H1 (cell line): ENCODE measurements around the gene RALA. TPM values are rescaled to one million over a fixed set of nuclear protein-coding genes. Genes with fewer than 3 reads are reported as not detected.

ENCODE experiments used
- CTCF ChIA-PET: fragments of 300-600 bp; sonication (Branson Sonifier 250); formaldehyde crosslinking; loops from one replicate; lab custom pipeline; 2021; ENCODE audit not compliant: partially characterized antibody; lab: Charles Lee
- POLR2A ChIA-PET: fragments of 300-600 bp; sonication (Branson Sonifier 250); formaldehyde crosslinking; loops from one replicate; lab custom pipeline; 2021; ENCODE audit warnings: inconsistent platforms; ENCODE audit not compliant: partially characterized antibody; lab: Charles Lee
- DNase-seq, 2 experiments: peaks; one replicate each; pipeline versions ENCODE4 v3.0.0 to v3.0.0-alpha.2; 2010 to 2022; ENCODE audit warnings: low spot score in 2 of 2, low read depth in 1 of 2, mixed read lengths in 1 of 2
- FAIRE-seq: peaks from 2 replicates; lab custom pipeline; 2011; peaks lifted over from hg19 to GRCh38; lab: Jason Lieb, UNC
- H2AFZ ChIP-seq: 2 replicates; pipeline ENCODE4 v1.8.1; 2012; ENCODE audit warnings: low read length, inconsistent platforms
- H2AK5ac ChIP-seq: 2 replicates; pipeline ENCODE4 v1.6.1; 2013; ENCODE audit warnings: low read depth, low read length
- H2BK120ac ChIP-seq: replicated peaks from 2 replicates; pipeline ENCODE3; 2013; ENCODE audit warnings: low read depth, low read length, inconsistent platforms
- H2BK12ac ChIP-seq: 2 replicates; pipeline ENCODE4 v1.6.1; 2013; ENCODE audit warnings: low read depth, low read length
- H2BK15ac ChIP-seq: 2 replicates; pipeline ENCODE4 v1.6.1; 2013; ENCODE audit warnings: low read length
- H2BK20ac ChIP-seq: 2 replicates; pipeline ENCODE4 v1.6.1; 2013; ENCODE audit warnings: low read length
- H2BK5ac ChIP-seq: 2 replicates; pipeline ENCODE4 v1.6.1; 2013; ENCODE audit warnings: low read depth, low read length
- H3K14ac ChIP-seq: 2 replicates; pipeline ENCODE4 v1.6.1; 2013; ENCODE audit warnings: inconsistent platforms; ENCODE audit not compliant: insufficient read length
- H3K18ac ChIP-seq: 2 replicates; pipeline ENCODE4 v1.6.1; 2013; ENCODE audit warnings: low read length; ENCODE audit errors: extremely low read depth
- H3K23ac ChIP-seq: 2 replicates; pipeline ENCODE4 v1.6.1; 2013; ENCODE audit warnings: inconsistent platforms; ENCODE audit not compliant: insufficient read length
- H3K23me2 ChIP-seq: 2 replicates; pipeline ENCODE4 v1.6.1; 2013; ENCODE audit warnings: low read depth, low read length
- H3K27ac ChIP-seq: 2 replicates; pipeline ENCODE4 v1.6.1; 2011; ENCODE audit warnings: low read depth, low read length, inconsistent platforms
- H3K27me3 ChIP-seq, 4 experiments: replicated peaks in 1 of 4; 1 replicate in 1 of 4; 2 replicates in 3 of 4; pipeline versions ENCODE4 v1.6.1 to v1.8.1; 2011 to 2013; ENCODE audit warnings: low read length in 3 of 4, mild to moderate bottlenecking in 3 of 4, inconsistent platforms in 2 of 4, mixed read lengths in 2 of 4, moderate library complexity in 1 of 4; ENCODE audit not compliant: control insufficient read depth in 3 of 4, insufficient read depth in 3 of 4; ENCODE audit errors: extremely low read depth in 1 of 4
- H3K36me3 ChIP-seq, 4 experiments: 2 replicates each; pipeline versions ENCODE4 v1.6.1 to v1.8.1; 2011 to 2013; ENCODE audit warnings: mild to moderate bottlenecking in 4 of 4, low read length in 3 of 4, moderate library complexity in 2 of 4, control low read depth in 1 of 4, inconsistent platforms in 1 of 4; ENCODE audit not compliant: insufficient read depth in 4 of 4, control insufficient read depth in 2 of 4
- H3K4ac ChIP-seq: replicated peaks from 2 replicates; pipeline ENCODE3; 2013; ENCODE audit warnings: low read length, low read depth, mixed read lengths, inconsistent platforms; ENCODE audit not compliant: insufficient read length
- H3K4me1 ChIP-seq, 4 experiments: replicated peaks in 1 of 4; 1 replicate in 1 of 4; 2 replicates in 3 of 4; pipeline versions ENCODE4 v1.6.1 to v1.8.1; 2011 to 2013; ENCODE audit warnings: low read length in 3 of 4, inconsistent platforms in 2 of 4, mixed read lengths in 1 of 4; ENCODE audit not compliant: insufficient read depth in 4 of 4, control insufficient read depth in 3 of 4
- H3K4me2 ChIP-seq, 2 experiments: 2 replicates each; pipeline versions ENCODE4 v1.6.1 to v1.8.1; 2011 to 2013; ENCODE audit warnings: low read depth in 2 of 2, low read length in 2 of 2, control low read depth in 1 of 2, inconsistent platforms in 1 of 2, mild to moderate bottlenecking in 1 of 2; ENCODE audit not compliant: insufficient read depth in 1 of 2
- H3K4me3 ChIP-seq, 4 experiments: fragments of 200-600, 300-600 bp in 1 of 4; sonication (generic), shearing (Covaris generic), sonication (Bioruptor Twin) in 1 of 4; 2 replicates each; pipeline versions ENCODE4 v1.5.1 to v1.8.1; 2011 to 2016; ENCODE audit warnings: low read length in 4 of 4, low read depth in 3 of 4, control low read depth in 2 of 4, inconsistent platforms in 2 of 4, mild to moderate bottlenecking in 2 of 4, mixed read lengths in 1 of 4, moderate library complexity in 1 of 4; ENCODE audit not compliant: insufficient read depth in 2 of 4; ENCODE audit errors: extremely low read depth in 1 of 4
- H3K56ac ChIP-seq: replicated peaks from 2 replicates; pipeline ENCODE3; 2013; ENCODE audit warnings: low read depth, mild to moderate bottlenecking, mixed read lengths, low read length, inconsistent platforms; ENCODE audit not compliant: insufficient read length
- H3K79me1 ChIP-seq: 2 replicates; pipeline ENCODE4 v1.6.1; 2013; ENCODE audit warnings: low read depth, low read length, control low read depth
- H3K79me2 ChIP-seq, 2 experiments: 2 replicates each; pipeline versions ENCODE4 v1.6.1 to v1.8.1; 2012 to 2013; ENCODE audit warnings: low read length in 2 of 2, mild to moderate bottlenecking in 2 of 2, inconsistent platforms in 1 of 2; ENCODE audit not compliant: insufficient read depth in 2 of 2, control insufficient read depth in 1 of 2
- H3K9ac ChIP-seq, 4 experiments: replicated peaks in 1 of 4; 1 replicate in 1 of 4; 2 replicates in 3 of 4; pipeline versions ENCODE4 v1.6.1 to v1.8.1; 2011 to 2013; ENCODE audit warnings: low read depth in 3 of 4, low read length in 3 of 4, control low read depth in 2 of 4, mild to moderate bottlenecking in 2 of 4, moderate library complexity in 2 of 4, inconsistent platforms in 1 of 4; ENCODE audit errors: extremely low read depth in 1 of 4
- H3K9me3 ChIP-seq, 2 experiments: 2 replicates each; pipeline versions ENCODE4 v1.6.1 to v1.8.1; 2012 to 2013; ENCODE audit warnings: mild to moderate bottlenecking in 2 of 2, moderate library complexity in 2 of 2, control low read depth in 1 of 2, inconsistent platforms in 1 of 2, low read depth in 1 of 2, low read length in 1 of 2, mixed read lengths in 1 of 2; ENCODE audit not compliant: insufficient read depth in 2 of 2
- H4K20me1 ChIP-seq, 2 experiments: replicated peaks in 1 of 2; 2 replicates each; pipeline versions ENCODE3 to v1.8.1; 2011 to 2013; ENCODE audit warnings: inconsistent platforms in 2 of 2, low read length in 2 of 2, mild to moderate bottlenecking in 1 of 2; ENCODE audit not compliant: insufficient read depth in 2 of 2, control insufficient read depth in 1 of 2
- H4K5ac ChIP-seq: 2 replicates; pipeline ENCODE4 v1.6.1; 2013; ENCODE audit warnings: low read length, low read depth, mixed read lengths, inconsistent platforms; ENCODE audit not compliant: insufficient read length
- H4K8ac ChIP-seq: 2 replicates; pipeline ENCODE4 v1.8.0; 2013; ENCODE audit warnings: mild to moderate bottlenecking, moderate library complexity, low read length, inconsistent platforms; ENCODE audit not compliant: insufficient read depth; ENCODE audit errors: extremely low read depth
- H4K91ac ChIP-seq: replicated peaks from 2 replicates; pipeline ENCODE3; 2013; ENCODE audit warnings: low read length, mixed read lengths, inconsistent platforms; ENCODE audit not compliant: insufficient read length
- CBX8 ChIP-seq: fragments of 300-800, 300-1000 bp; sonication (generic); IDR thresholded peaks from 2 replicates; pipeline ENCODE4 v1.7.1; 2016; ENCODE audit warnings: low read depth, low read length, borderline replicate concordance
- E2F6 ChIP-seq: IDR thresholded peaks from 2 replicates; pipeline ENCODE4 v1.6.1; 2012; ENCODE audit warnings: inconsistent platforms
- FOSL1 ChIP-seq: IDR thresholded peaks from 2 replicates; pipeline ENCODE4 v1.6.1; 2011; ENCODE audit warnings: mild to moderate bottlenecking, low read depth, low read length, moderate library complexity; ENCODE audit not compliant: insufficient read depth
- KDM5A ChIP-seq: fragments of 200-600 bp; IDR thresholded peaks from 2 replicates; pipeline ENCODE4 v1.7.1; 2012; ENCODE audit warnings: mild to moderate bottlenecking, low read length, inconsistent platforms, mixed read lengths
- PHF8 ChIP-seq: fragments of 200-600 bp; sonication (generic); conservative IDR thresholded peaks from 2 replicates; pipeline ENCODE4 v1.7.1; 2012; ENCODE audit warnings: low read depth, mild to moderate bottlenecking, inconsistent platforms, low read length, moderate library complexity
- RFX5 ChIP-seq: IDR thresholded peaks from 2 replicates; pipeline ENCODE4 v1.6.1; 2011; ENCODE audit warnings: low read depth, low read length, improper control_type of control experiment, borderline replicate concordance
- SAP30 ChIP-seq: fragments of 300-600 bp; sonication (generic); IDR thresholded peaks from 2 replicates; pipeline ENCODE4 v1.7.1; 2012; ENCODE audit warnings: low read length, moderate library complexity, mild to moderate bottlenecking, inconsistent platforms; ENCODE audit not compliant: insufficient read depth, insufficient replicate concordance
- SUZ12 ChIP-seq: fragments of 200-600 bp; sonication (generic); IDR thresholded peaks from 2 replicates; pipeline ENCODE4 v1.6.1; 2012; ENCODE audit warnings: mild to moderate bottlenecking, inconsistent platforms, low read length, moderate library complexity, mixed read lengths
- WGBS, 2 experiments: shearing (Covaris generic) in 1 of 2; methylation state at CpG; one replicate each; pipeline versions ENCODE4 v1.1.6 to v1.1.7; 2013 to 2015; ENCODE audit warnings: low lambda C conversion rate in 2 of 2, mixed read lengths in 2 of 2, inconsistent platforms in 1 of 2, low coverage in 1 of 2, missing lambda C conversion rate in 1 of 2; ENCODE audit not compliant: insufficient replicate concordance in 2 of 2, insufficient coverage in 1 of 2, insufficient read length in 1 of 2; ENCODE audit errors: extremely low coverage in 1 of 2, missing lambda C conversion rate in 1 of 2; 5-methylcytosine and 5-hydroxymethylcytosine counted together
- polyA plus RNA-seq, 7 experiments: library from polyadenylated mRNA; depleted of rRNA in 3 of 7; stranded (reverse) in 5 of 7; unstranded in 2 of 7; fragments of >200 nt in 5 of 7; fragments of 200-250 nt in 2 of 7; gene quantifications; 1 replicate in 5 of 7; 2 replicates in 1 of 7; 4 replicates in 1 of 7; pipeline versions ENCODE4 v1.2.1 to v1.2.3, GENCODE V29; 2011 to 2013; ENCODE audit warnings: missing spikeins in 2 of 7, mixed read lengths in 2 of 7
- total RNA-seq: library from RNA; stranded (reverse); fragmentation: NEBNext Ultra II Directional; extraction: Animal tissue kit (Norgen Biotek cat#: 25700); gene quantifications from 2 replicates; pipeline ENCODE4 v1.2.1, GENCODE V29; 2021
- TF ChIP-seq, protein P1 (sequence below): IDR thresholded peaks from 2 replicates; pipeline ENCODE4 v1.6.1; 2012; ENCODE audit warnings: low read length, inconsistent platforms

RALA gene
- total and polyA plus RNA-seq, 2 of the 8 experiments (the other 6 are each of a cell fraction or from before 2014, with no cell fraction given) = 24.1 to 72.8 TPM

DNA sequence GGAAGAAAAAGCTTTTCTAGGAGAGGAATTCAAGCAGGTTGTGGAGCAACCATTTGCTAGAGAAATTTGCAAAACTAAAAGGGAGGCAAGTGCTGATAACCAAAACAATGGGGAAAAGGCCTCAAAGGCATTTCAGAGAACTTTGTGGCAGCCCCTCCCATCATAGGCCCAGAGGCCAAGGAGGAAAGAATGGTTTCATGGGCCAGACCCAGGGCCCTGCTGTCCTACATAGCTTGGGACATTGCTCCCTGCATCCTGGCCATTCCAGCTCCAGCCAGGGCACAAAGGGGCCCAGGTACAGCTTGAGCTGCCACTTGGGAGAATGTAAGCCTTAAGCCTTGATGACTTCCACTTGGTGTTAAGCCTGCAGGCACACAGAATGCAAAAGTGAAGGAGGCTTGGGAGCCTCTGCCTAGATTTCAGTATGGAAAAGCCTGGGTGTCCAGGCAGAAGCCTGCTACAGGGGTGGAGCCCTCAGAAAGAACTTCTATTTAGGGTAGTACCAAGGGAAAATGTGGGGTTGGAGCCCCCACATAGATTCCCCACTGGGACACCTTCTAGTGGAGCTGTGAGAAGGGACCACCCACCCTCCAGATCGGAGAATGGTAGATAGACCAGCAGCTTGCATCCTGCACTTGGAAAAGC is 91.2 kb downstream of the RALA start:
- H4K91ac ChIP-seq = no peak overlapping the region
- no peak overlapping the region for H2AK5ac ChIP-seq
- H2BK12ac ChIP-seq = no peak overlapping the region
- H3K27ac ChIP-seq = no peak overlapping the region
- H3K79me1 ChIP-seq = no peaks in the 10 kb centered on the region
- no peak overlapping the region for H2BK5ac ChIP-seq
- 89% methylated on average over 1 of the region's 1 CpG; no CpG with 5 or more reads in 1 of the 2 experiments for WGBS, 2 experiments
- no peak overlapping the region for H3K4me2 ChIP-seq
- H3K9me3 ChIP-seq = peaks cover 25 to 34% of the 10 kb centered on the region in 2 experiments
- H3K79me2 ChIP-seq = no peaks in the 10 kb centered on the region
- no peak overlapping the region for H2BK120ac ChIP-seq
- H3K23me2 ChIP-seq = no peaks in the 10 kb centered on the region
- H3K18ac ChIP-seq = no peak overlapping the region
- H3K4me3 ChIP-seq = no peak overlapping the region
- no peak overlapping the region for H4K5ac ChIP-seq
- ChIA-PET POLR2A (interaction anchor here (0.8 to 1.5 kb wide), 2 partner anchors 20 to 125 kb away, joined by 3 to 5 read pairs; no protein-coding TSS in a partner anchor), CTCF (interaction anchor here (0.9 to 14.5 kb wide), 3 partner anchors 29 to 134 kb away, joined by 3 to 140 read pairs (median 4); no protein-coding TSS in a partner anchor)
- H3K14ac ChIP-seq = no peak overlapping the region
- H3K36me3 ChIP-seq = peaks cover 0 to 4% (median 0%) of the 10 kb centered on the region in 4 experiments; a peak in 1 of 8 replicates
- H2BK15ac ChIP-seq = no peak overlapping the region
- no peaks in the 10 kb centered on the region for H4K20me1 ChIP-seq
- H3K56ac ChIP-seq = no peak overlapping the region
- FAIRE-seq (no peak), DNase-seq (no peak)
- H4K8ac ChIP-seq = no peak overlapping the region
- H3K9ac ChIP-seq = no peak overlapping the region
- no peak overlapping the region for H2BK20ac ChIP-seq
- no peaks in the 10 kb centered on the region; a peak in 1 of 7 replicates for H3K27me3 ChIP-seq
- H3K4ac ChIP-seq = no peak overlapping the region
- H3K23ac ChIP-seq = no peak overlapping the region
- H2AFZ ChIP-seq = no peak overlapping the region
- H3K4me1 ChIP-seq = peaks cover 0 to 2% (median 0%) of the 10 kb centered on the region in 4 experiments; a peak in 2 of 7 replicates
- TF ChIP-seq SUZ12 (no peak), FOSL1 (no peak), SAP30 (no peak), RFX5 (no peak), PHF8 (no peak), E2F6 (no peak), CBX8 (no peak), KDM5A (no peak)
- TF ChIP-seq, protein P1, sequence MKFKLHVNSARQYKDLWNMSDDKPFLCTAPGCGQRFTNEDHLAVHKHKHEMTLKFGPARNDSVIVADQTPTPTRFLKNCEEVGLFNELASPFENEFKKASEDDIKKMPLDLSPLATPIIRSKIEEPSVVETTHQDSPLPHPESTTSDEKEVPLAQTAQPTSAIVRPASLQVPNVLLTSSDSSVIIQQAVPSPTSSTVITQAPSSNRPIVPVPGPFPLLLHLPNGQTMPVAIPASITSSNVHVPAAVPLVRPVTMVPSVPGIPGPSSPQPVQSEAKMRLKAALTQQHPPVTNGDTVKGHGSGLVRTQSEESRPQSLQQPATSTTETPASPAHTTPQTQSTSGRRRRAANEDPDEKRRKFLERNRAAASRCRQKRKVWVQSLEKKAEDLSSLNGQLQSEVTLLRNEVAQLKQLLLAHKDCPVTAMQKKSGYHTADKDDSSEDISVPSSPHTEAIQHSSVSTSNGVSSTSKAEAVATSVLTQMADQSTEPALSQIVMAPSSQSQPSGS = no peak
